ENCODE measurements around the gene ING3. TPM values are rescaled to one million over a fixed set of nuclear protein-coding genes. Genes with fewer than 3 reads are reported as not detected.

Gene ING3
- total and polyA plus RNA-seq, 9 of the 15 experiments (the other 6 are each of a cell fraction or from before 2014, with no cell fraction given) = 22.8 to 233 (median 50.4) TPM

- TF ChIP-seq CREB5 (CRISPR knock-in tag; IDR thresholded peaks at IDR 0.05) (no peak), JUN (IDR thresholded peaks at IDR 0.05; ENCODE audit: borderline replicate concordance, low read depth, low read length) (0 out of 2 replicates have a peak, but pooled peaks have one; percentile 17), JUN (CRISPR knock-in tag; IDR thresholded peaks at IDR 0.05; ENCODE audit: borderline replicate concordance) (no peak), ZNF398 (CRISPR knock-in tag; IDR thresholded peaks at IDR 0.05) (no peak), ZBTB9 (CRISPR knock-in tag; IDR thresholded peaks at IDR 0.05) (no peak), PHF20 (IDR thresholded peaks at IDR 0.05; ENCODE audit: partially characterized antibody) (no peak), MEF2A (IDR thresholded peaks at IDR 0.05; ENCODE audit: control insufficient read depth, low read depth, low read length) (no peak), MED1 (CRISPR knock-in tag; IDR thresholded peaks at IDR 0.05; ENCODE audit: borderline replicate concordance) (no peak), ZBTB26 (CRISPR knock-in tag; IDR thresholded peaks at IDR 0.05) (no peak), ZKSCAN3 (CRISPR knock-in tag; IDR thresholded peaks at IDR 0.05) (no peak), ASH1L (IDR thresholded peaks at IDR 0.05; ENCODE audit: borderline replicate concordance, low read depth, partially characterized antibody) (no peak), SMAD4 (CRISPR knock-in tag; conservative IDR thresholded peaks at IDR 0.05) (no peak), ZNF707 (CRISPR knock-in tag; conservative IDR thresholded peaks at IDR 0.05) (no peak), ZNF146 (CRISPR knock-in tag; IDR thresholded peaks at IDR 0.05; ENCODE audit: unreplicated experiment) (no peak), RUNX1 (IDR thresholded peaks at IDR 0.05; ENCODE audit: low read depth) (no peak), SPI1 (IDR thresholded peaks at IDR 0.05; ENCODE audit: borderline replicate concordance, low read depth, low read length) (no peak), IRF2 (CRISPR knock-in tag; IDR thresholded peaks at IDR 0.05) (no peak), PRDM10 (IDR thresholded peaks at IDR 0.05; ENCODE audit: partially characterized antibody) (no peak), JUND (IDR thresholded peaks at IDR 0.05; ENCODE audit: borderline replicate concordance, low read depth, low read length) (peak; percentile 44; the same call in 1 of the 2 replicates), JUND (tag; IDR thresholded peaks at IDR 0.05; ENCODE audit: borderline replicate concordance, low read depth, low read length) (peak; percentile 58; the same call in 1 of the 3 replicates)
These were observed 68.4 kb downstream of the ING3 start (continued) for GRCh38 chr7:121019018-121019417.
